Rectal smooth muscle tissue (tissue), 1 donor: ENCODE results near the gene PPIP5K1.
"Not testable (repeated sequence)": the region's sequence is repeated elsewhere in the genome, so short reads cannot be mapped to it uniquely, and the experiment has no call there.

Experiments
- H3K27ac ChIP-seq: one replicate; pipeline ENCODE4 v1.7.0; 2013; ENCODE audit warnings: low read depth, low read length, inconsistent platforms
- H3K27me3 ChIP-seq: one replicate; pipeline ENCODE4 v1.7.0; 2013; ENCODE audit warnings: low read length; ENCODE audit not compliant: control insufficient read depth, insufficient read depth
- H3K36me3 ChIP-seq: one replicate; pipeline ENCODE4 v1.7.0; 2013; ENCODE audit warnings: low read length; ENCODE audit not compliant: control insufficient read depth, insufficient read depth
- H3K4me1 ChIP-seq: one replicate; pipeline ENCODE4 v1.7.0; 2013; ENCODE audit warnings: low read length; ENCODE audit not compliant: control insufficient read depth, insufficient read depth
- H3K4me3 ChIP-seq: one replicate; pipeline ENCODE4 v1.7.0; 2013; ENCODE audit warnings: low read length
- H3K9ac ChIP-seq: one replicate; pipeline ENCODE4 v1.7.0; 2013; ENCODE audit warnings: low read length

PPIP5K1 gene

GRCh38 chr15:43532826-43533225 is 57.2 kb downstream of the PPIP5K1 start:
- not testable (repeated sequence) for H3K36me3 ChIP-seq, H3K4me3 ChIP-seq, H3K27me3 ChIP-seq, H3K4me1 ChIP-seq, H3K9ac ChIP-seq, H3K27ac ChIP-seq

- no peaks in the 10 kb centered on the region for H3K36me3 ChIP-seq
- no peak overlapping the region for H3K4me3 ChIP-seq
- H3K27ac ChIP-seq = no peak overlapping the region
- no peaks in the 10 kb centered on the region for H3K27me3 ChIP-seq
- H3K9ac ChIP-seq = no peak overlapping the region
- no peaks in the 10 kb centered on the region for H3K4me1 ChIP-seq
Observed at GRCh38 chr15:43531018-43531670, 58.9 kb downstream of the PPIP5K1 start.

- H3K27ac ChIP-seq = no peak overlapping the region
- no peak overlapping the region for H3K9ac ChIP-seq
- no peaks in the 10 kb centered on the region for H3K27me3 ChIP-seq
- H3K4me3 ChIP-seq = no peak overlapping the region
- no peaks in the 10 kb centered on the region for H3K36me3 ChIP-seq
- H3K4me1 ChIP-seq = no peaks in the 10 kb centered on the region
Observed at GRCh38 chr15:43529587-43530345, 60.2 kb downstream of the PPIP5K1 start.

GRCh38 chr15:43529141-43529540 is 60.9 kb downstream of the PPIP5K1 start:
- H3K9ac ChIP-seq = no peak overlapping the region

GRCh38 chr15:43528542-43529007 is 61.4 kb downstream of the PPIP5K1 start:
- peaks cover 2% of the 10 kb centered on the region for H3K36me3 ChIP-seq
- H3K4me3 ChIP-seq = no peak overlapping the region
- no peaks in the 10 kb centered on the region for H3K4me1 ChIP-seq
- no peak overlapping the region for H3K9ac ChIP-seq
- no peak overlapping the region for H3K27ac ChIP-seq
- no peaks in the 10 kb centered on the region for H3K27me3 ChIP-seq

More at GRCh38 chr15:43529141-43529540, 60.9 kb downstream of the PPIP5K1 start:
- H3K36me3 ChIP-seq = no peaks in the 10 kb centered on the region
- H3K4me1 ChIP-seq = no peaks in the 10 kb centered on the region
- H3K4me3 ChIP-seq = no peak overlapping the region
- H3K27ac ChIP-seq = no peak overlapping the region
- no peaks in the 10 kb centered on the region for H3K27me3 ChIP-seq

- H3K9ac ChIP-seq = no peak overlapping the region
- no peak overlapping the region for H3K27ac ChIP-seq
Observed at GRCh38 chr15:43527802-43528541, 62.0 kb downstream of the PPIP5K1 start.

GRCh38 chr15:43527016-43527801 is 62.8 kb downstream of the PPIP5K1 start:
- H3K27ac ChIP-seq = no peak overlapping the region
- H3K4me3 ChIP-seq = no peak overlapping the region
- peaks cover 7% of the 10 kb centered on the region for H3K36me3 ChIP-seq
- H3K27me3 ChIP-seq = no peaks in the 10 kb centered on the region
- no peak overlapping the region for H3K9ac ChIP-seq
- H3K4me1 ChIP-seq = no peaks in the 10 kb centered on the region

More at GRCh38 chr15:43527802-43528541, 62.0 kb downstream of the PPIP5K1 start:
- Histone ChIP-seq H3K4me1 (no peaks in the 10 kb centered on the region), H3K4me3 (no peak overlapping the region), H3K36me3 (peaks cover 3% of the 10 kb centered on the region), H3K27me3 (no peaks in the 10 kb centered on the region)

GRCh38 chr15:43526261-43526930 is 63.6 kb downstream of the PPIP5K1 start:
- H3K9ac ChIP-seq = no peak overlapping the region
- peaks cover 13% of the 10 kb centered on the region for H3K36me3 ChIP-seq
- no peak overlapping the region for H3K4me3 ChIP-seq
- no peaks in the 10 kb centered on the region for H3K27me3 ChIP-seq
- no peak overlapping the region for H3K27ac ChIP-seq
- H3K4me1 ChIP-seq = no peaks in the 10 kb centered on the region

- H3K9ac ChIP-seq = no peak overlapping the region
- H3K4me3 ChIP-seq = no peak overlapping the region
- peaks cover 13% of the 10 kb centered on the region for H3K36me3 ChIP-seq
- H3K27me3 ChIP-seq = no peaks in the 10 kb centered on the region
- H3K4me1 ChIP-seq = no peaks in the 10 kb centered on the region
- no peak overlapping the region for H3K27ac ChIP-seq
Observed at GRCh38 chr15:43525131-43525530, 64.9 kb downstream of the PPIP5K1 start.

- no peaks in the 10 kb centered on the region for H3K27me3 ChIP-seq
- H3K27ac ChIP-seq = no peak overlapping the region
- H3K4me1 ChIP-seq = no peaks in the 10 kb centered on the region
- H3K4me3 ChIP-seq = no peak overlapping the region
- peaks cover 13% of the 10 kb centered on the region for H3K36me3 ChIP-seq
- H3K9ac ChIP-seq = no peak overlapping the region
Observed at GRCh38 chr15:43524254-43524845, 65.7 kb downstream of the PPIP5K1 start.

- no peak overlapping the region for H3K27ac ChIP-seq
- H3K4me3 ChIP-seq = no peak overlapping the region
- H3K9ac ChIP-seq = no peak overlapping the region
- no peaks in the 10 kb centered on the region for H3K4me1 ChIP-seq
- H3K36me3 ChIP-seq = peaks cover 13% of the 10 kb centered on the region
- H3K27me3 ChIP-seq = no peaks in the 10 kb centered on the region
Observed at GRCh38 chr15:43523646-43524045, 66.4 kb downstream of the PPIP5K1 start.
